GM18907 (cell line): ENCODE results near the gene FAM107B.
"Not testable (repeated sequence)": the region's sequence is repeated elsewhere in the genome, so short reads cannot be mapped to it uniquely, and the experiment has no call there.

ENCODE experiments used
- ATAC-seq: cut with Tn5 transposase; IDR thresholded peaks from one replicate; pipeline ENCODE4 v1.9.1; 2021; ENCODE audit warnings: mild to moderate bottlenecking, moderate library complexity; ENCODE audit not compliant: unreplicated experiment

FAM107B gene

DNA sequence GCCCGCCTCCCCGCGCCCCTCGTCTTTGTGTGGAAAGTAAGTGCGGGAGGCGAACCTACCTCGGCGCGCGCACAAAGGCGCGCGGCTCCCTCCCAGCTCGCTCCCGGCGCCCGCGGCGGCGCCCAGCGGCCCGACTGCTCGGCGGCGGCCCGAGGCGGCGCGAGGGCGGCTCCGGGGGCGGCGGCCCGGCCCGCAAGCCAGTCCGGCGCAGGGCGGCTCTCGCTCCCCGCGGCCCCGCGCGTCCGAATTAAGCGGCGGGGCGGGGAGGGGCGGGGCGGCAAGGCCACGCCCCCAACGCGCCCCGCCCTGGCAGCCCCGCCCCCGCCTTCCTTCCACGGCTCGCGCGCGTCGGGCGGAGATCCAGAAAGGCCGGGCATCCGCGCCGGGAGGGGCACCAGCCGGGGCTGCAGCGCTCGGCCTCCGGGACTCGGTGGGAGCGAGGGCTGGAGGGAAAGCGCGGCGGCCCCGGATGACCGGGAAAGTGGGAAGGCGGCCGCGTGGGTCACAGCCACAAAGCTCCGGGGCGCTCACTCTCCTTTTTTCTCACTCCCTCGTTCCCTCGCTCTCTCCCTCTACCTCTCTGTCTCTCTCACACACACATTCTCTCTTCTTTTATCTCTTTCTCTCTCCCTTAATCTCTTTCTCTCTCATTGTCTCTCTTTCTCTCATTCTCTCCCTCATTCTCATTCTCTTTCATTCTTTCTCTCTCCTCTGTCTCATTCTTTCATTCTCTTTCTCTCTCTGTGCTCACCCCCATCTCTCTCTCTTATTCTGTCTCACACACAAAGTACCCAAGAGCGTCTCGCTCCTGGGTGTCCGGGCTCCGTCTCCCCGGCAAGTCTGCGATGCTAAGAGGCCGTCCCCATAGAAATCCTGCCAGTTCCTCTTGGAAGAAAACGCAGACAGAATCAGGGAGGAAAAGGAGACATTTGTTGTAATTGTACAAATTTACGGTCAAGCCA, 170.2 kb downstream of the FAM107B start:
- ATAC-seq, result peak; percentile 44

DNA sequence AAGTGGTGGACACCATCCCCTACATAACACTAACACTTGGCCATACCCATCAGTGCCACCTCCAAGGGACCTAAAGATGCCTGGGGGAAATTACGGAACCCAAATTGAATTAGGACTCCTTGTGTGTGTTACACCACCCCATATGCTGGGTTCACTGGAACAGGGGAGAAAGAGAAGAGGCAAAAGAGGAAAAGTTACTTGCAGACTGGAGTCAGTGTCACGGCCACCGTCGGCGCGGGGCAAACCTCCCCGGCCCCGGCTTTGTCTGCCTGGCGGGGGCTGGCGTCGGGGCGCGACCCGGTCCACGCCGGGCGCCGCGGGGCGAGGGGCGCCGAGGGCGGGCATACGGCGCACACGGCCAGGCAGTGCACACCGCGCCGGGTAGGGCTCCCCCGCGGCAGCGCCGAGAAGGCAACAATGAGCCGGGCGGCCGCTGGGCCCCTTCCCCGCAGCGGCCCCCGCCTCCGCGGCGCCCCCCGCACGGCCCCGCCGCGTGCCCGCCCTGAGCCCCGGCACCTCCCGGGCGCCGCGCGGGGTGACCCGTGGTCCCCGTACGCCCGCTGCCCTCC, 171.1 kb downstream of the FAM107B start:
- ATAC-seq, result peak; percentile 10

DNA sequence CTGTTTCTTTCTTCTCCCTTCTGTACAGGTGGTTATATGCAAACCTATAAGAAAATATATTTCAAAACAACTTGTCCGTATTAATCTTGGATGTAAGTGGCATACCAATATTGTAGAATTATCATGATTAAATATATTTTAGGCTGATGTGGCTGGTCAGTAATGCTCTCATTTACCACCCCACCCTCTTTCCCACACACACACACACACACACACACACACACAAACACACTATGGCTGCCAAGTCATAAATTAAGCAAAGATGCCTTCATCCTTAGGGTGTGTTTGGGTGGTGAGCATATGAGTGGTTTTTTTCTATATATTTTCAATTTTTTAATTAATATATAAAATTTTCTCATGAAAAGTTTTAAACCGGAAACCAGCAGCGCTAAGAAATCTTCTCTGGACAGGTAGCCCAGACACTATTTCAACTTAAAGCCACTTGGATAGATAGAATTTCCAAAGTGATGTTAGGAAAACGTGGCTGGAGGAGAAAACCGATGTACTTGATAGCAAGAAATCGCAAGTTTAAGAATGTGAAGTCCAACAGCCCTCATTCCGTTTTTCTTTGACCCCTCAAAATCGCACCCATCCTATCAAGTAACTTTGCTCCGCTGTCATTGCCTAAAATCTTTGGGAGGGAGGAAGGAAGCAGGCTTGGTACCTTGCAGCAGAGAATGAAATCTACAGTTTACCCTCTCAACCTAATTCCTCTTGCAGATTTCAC, 171.7 kb downstream of the FAM107B start:
- no peak for ATAC-seq

DNA sequence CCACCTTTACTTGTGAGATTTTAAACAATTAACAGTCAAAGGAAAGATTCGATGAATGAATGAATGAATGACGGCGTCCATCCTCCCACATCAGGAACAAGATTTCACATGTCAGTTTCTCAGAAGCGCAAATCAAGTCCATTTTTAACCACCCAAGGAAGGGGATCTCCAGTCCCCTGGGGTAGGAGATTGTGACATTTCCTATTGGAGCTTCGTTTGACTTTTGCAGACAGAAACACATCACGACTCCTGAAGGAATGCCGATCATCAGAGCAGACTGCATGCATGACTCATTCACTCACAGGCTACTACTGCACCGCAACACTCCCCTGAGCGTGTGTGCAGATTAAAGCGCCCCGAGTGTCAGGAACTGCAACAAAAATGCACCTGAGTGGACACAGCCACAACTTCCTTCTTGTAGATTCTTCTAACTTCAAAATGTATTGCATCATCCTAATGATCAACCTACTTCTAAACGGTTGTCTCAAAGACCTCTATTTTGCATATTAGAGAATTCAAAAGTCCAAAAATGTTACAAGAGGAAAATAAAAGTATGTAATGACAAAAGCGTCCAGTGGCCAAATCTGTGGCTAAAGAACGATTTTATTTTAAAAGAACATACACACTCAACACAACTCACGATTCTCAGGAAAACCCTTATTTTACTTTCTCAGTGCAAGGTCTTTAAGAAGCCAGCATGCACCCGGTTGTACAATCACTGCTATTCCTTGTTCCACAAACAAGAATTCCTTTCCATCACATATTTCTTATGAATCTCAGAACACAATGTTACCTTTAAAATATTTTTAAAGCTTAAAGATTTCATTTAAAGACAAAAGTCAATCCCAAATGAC, 172.6 kb downstream of the FAM107B start:
- ATAC-seq, result peak; percentile 47

DNA sequence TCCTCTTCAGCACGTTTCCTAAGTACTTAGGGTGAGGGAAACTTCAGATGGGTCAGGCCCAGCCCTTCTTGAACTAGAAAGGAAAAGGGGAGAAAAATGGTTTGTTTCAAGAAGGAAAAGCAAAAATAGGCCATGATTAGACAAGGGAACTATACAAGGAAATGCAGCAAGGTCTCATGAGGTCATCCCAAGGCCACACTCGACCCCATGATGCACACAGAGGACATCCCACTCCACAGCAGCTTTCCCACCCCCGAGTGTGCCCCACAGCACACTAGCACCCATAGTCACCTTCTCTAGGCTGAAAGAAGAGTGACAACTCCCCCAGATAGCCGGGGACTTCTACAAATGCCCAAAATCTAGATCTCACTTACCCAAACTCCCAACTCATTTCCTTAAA, 173.4 kb downstream of the FAM107B start:
- no peak for ATAC-seq

DNA sequence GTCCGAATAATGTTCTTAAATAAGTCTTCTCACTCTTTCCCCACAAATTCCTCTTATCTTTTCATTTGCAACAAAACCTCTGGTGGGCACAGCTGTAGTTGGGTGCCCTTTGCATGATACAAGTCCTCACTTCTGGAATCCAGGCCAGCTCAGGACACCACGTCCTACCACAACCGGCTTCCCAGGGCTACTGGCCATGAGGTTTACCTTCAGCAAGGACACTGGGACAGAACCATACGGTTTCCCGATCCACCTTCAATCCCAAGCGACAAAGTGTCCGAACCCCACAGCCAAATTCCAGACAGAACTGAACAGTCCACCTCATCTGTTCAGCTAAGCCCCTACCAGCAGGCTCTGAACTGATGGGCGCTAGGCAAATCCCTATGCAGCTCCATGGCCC, 174.6 kb downstream of the FAM107B start:
- no peak for ATAC-seq

DNA sequence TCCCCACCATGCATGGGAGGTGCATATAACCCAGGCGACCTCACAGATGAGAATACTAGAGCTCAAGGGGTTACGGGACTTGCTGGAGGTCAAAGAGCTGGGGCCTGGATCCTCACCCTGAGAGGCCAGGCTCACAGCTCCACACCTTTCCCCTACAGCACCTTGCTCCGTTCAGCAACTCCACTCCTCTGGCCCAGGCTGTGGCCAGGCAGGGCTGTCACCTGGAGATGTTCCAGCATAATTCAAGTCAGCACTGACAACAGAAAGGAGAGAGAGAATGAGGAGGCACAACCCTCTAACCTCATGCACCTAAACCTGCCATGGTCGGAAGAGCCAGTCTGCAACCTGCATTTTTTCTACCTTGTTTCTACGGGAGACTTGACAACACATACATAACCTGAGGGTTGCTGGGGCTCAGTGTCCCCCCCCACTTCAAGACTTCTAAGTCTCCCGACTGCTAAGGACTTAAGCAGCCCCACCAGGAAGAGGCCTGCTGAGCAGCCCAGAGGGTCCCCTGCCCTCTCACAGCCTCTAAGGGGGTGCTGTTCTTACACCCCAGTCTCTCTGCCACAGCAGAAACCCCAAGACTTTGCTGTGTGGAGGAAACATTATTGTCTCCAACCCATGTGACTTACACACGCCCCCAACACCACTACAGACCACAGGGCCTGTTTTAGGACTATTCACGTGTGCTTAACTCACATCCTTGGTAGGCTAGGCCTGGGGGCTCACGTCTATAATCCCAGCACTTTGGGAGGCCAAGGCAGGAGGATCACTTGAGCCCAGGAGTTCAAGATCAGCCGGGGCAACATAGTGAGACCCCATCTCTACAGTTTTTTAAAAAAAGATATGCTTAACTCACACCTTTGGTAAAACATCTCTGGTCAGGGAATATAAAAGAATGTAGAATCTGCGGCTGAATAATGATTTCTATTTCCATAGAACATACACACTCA, 175.6 kb downstream of the FAM107B start:
- no peak for ATAC-seq

DNA sequence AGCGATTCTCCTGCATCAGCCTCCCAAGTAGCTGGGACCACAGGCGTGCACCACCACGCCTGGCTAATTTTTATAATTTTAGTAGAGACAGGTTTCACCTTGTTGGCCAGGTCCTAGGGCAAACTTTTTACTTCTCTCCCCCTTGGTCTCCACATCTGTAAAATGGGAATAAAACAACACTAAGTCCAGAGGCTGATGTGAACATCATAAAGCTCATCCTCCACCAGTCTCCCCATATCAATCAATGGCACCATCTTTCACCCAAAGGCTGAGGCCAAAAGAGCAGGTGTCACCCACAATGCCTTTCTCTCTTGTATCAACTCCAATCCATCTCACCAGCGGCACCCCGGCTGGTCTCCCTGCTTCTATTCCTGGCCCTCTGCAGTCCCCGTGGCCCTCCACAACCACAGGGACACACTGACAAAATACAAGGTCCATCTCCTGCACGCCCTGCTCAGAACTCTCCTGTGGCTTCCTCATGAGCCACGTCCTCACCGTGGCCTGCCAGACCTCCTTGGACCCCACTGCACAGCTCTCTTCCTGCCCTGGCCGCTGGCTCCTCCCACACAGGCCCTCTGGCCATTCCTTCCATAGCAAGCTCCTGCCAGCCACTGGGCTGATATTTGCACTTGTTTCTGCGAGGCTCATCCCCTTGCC, 179.0 kb downstream of the FAM107B start:
- no peak for ATAC-seq

DNA sequence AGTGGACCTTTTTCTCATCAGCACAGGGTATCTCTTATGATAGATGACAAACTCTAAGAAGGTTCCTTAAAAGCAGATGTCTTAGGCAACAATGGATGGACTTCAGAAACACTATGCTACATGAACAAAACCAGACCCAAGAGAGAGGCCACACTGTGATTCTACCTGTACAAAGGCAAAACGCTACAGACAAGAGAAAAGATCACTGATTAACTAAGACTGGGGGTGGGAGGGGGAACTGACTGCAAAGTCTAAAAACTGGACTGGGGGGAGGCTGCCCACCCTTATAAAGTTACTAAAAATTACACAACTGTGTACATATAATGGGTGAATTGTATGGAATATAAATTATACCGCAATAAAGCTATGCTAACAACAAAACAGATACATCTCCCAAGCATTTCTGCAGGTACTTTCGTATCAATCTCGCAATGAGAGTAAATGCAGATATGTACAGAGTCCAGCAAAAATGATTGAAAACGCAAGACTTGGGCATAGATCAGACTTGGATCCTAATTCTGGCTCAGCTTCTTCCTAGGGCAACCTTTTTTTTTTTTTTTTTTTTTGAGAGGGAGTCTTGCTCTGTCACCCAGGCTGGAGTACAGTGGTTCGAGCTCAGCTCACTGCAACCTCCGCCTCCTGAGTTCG, 179.7 kb downstream of the FAM107B start:
- ATAC-seq, result no peak

DNA sequence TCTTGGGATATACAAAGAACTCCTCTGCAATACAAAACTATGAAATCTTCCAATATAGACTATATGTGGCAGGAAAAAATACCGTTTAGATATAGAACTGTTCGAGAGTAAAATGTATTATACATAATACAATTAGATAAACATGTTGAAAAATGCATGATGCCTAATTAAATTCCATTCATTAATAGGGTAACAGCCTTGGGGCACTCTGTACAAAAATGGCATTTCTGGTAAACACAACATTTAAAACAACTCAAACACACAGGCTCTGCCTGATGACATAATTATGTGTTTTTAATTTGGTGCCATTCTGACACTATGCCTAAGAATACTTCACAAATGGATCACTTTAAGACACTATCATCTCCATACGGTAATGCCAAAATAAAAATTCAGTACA, 180.9 kb downstream of the FAM107B start:
- no peak for ATAC-seq

DNA sequence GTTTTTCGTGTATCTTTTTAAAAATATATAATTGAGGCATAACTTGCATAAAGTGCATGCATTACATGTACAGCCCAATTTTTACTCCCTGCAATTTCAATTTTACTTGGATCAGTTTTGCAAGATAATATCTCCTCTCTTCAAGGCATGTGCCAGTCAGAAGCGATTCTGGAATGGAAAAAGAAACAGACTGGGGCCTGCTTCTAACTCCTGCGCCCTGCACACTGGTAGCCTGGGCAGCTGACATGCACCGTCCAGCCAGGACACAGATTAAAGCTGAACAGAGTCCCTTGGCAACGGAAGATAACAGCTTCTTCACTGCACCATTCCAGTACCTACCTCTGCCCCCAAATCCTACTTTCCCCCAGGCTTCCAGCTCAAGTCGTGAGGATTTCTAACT, 182.1 kb downstream of the FAM107B start:
- no peak for ATAC-seq

DNA sequence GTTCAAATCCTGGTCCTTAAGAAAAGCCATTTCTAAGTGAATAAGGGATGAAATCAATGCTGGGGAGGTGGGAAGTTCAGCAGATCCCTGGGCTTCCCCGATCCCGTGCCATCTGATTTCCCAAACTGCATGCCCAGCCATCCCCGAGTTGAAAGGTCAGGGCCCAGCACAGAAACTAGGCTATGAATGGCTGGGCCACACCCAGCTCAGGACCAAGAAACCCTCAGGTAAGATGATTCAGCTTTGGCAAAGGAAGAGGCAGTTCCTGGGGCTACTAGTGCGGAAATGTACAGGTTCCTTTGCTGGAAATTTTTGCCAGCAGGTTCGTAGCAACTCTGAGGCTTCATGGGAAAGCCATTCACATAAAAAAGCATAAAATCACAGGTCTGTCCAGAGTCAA, 182.7 kb downstream of the FAM107B start:
- no peak for ATAC-seq

DNA sequence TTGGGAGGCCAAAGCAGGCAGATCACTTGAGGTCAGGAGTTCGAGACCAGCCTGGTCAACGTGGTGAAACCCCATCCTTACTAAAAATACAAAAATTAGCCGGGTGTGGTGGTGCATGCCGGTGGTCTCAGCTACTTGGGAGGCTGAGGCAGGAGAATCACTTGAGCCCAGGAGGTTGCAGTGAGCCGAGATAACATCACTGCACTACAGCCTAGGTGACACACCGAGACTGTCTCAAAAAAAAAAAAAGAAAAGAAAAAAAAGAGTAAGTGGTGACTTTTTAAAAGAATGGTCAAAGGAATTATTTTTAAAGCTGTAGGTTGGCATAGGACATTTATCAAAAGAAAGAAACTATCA, 185.8 kb downstream of the FAM107B start:
- not testable (repeated sequence) for ATAC-seq

DNA sequence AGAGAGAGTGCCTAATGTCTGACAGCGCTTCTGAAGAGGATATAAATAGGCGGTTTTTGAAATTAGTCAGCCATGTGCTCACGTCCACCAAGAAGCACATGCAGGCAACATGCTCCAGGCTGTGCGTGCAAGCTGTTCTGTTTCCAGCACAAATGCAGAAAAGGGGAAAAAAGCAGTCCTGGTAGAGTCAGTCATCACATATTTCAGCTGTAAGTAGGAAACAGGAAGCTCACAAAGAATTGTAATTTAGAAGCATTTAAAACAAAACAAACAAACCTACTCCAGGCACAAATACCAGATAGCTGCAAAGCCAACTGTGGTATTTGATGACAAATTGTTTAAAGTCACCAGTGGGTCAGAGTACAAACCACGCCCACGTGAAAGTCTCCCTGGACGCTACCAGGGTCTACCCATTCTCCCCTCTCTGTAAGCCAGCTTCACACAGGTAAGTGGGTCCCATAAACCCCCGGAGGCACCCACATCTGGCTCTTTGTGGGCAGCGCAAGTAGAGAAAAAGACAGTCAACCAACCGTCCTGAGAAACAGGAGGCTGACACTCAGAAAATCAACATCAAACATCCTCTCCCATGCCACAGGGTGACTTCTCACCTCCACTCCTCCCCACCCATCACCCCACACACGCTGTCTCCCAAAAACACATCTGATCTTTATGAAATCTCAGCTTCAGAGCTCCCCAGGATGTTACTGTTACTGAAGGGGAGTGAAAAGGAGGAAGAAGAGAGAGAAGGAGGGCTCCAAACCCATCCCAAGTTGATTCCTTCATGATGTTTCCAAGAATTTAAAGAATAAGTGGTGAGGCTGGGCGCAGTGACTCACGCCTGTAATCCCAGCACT, 186.4 kb downstream of the FAM107B start:
- ATAC-seq, result peak; percentile 64

DNA sequence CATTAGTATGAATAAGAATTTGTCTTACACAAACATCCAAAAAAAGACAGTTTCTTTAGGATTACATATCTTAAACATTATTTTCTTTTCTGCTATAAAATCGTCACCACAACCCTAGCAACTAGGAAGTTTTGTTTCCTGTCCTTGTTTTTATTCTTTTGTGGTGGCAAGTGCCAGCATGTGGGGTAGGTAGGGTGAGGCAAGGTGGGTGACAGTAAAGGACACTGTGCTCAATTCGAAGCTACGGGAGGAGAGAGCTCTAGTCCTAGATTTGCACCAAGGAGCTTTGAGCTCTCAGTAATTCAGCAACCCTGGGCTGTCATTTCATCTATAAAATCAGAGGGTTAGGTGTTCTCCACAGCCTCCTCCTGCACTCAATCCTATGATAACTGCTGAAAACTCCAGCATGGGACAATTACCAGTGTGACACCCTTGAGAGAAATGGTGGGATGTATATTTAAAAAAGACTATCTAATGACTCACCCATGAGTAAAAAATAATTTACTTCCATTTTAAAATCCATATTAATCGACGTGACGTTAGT, 187.1 kb downstream of the FAM107B start:
- ATAC-seq, result no peak

DNA sequence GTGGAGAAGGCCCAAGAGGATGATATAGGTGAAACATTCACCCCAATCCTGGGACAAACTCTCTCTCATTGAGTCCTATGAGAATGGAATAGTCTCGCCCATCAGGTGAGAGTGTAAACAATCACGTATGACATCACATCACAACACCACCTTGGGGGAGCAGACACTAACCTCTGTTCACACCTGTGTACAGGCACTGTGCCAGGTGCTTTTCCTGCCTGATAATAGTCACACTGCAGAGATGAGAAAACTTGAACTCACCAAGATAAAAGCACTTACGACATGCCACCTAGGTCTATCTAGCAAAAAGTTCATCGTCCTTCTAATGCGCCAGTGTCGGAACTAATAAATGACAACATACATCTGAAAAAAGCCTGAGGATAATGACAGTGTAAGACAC, 187.8 kb downstream of the FAM107B start:
- ATAC-seq, result no peak
